HK-2 (cell line): ENCODE data around the gene GRID1.

Experiments used
- DNase-seq: peaks from one replicate; pipeline ENCODE4 v3.0.0-alpha.2; 2018; ENCODE audit not compliant: unreplicated experiment

The GRID1 gene

DNA sequence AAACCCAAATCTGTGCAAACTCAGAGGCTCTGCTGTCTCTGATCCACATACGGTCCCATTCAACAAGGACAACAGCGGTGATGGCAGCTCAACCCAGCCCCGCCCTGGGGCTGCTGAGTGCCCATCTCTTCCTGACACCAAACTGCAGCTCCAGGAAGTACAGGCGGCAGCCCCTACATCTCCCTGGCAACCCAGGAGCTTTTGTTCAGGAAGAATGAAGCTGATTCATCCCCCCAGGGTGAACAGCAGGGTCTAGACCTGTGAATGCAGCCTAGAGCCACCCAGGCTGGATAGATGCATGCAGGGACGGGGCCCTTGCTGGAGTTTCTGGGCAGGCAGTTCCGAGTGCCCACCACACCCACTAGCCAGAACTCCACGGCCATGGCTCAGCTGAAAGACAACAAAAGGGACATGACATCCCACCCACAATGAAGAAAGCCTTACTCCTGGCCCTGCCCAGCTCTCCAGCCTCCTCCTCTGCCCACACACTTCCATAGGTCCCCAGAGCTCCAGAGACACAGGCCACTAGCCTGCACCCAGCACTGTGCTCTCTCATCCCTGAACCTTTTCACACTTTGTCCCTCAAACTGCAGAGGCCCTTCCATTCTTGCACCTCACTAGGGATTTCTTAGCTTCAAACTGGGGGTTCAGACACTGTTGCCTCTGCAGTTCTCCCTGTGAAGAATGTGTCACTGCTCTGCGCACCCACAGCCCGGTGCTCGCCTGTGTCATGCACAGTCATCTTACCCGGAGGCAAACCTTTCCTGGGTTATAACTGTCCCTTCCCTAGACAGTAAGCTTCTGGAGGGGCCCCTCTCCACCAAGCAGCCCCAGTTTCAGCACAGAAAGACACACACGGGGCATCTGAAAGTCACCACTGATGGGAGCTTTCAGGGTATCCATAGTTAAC lies 99.1 kb downstream of the GRID1 start:
- DNase-seq, result no peak

DNA sequence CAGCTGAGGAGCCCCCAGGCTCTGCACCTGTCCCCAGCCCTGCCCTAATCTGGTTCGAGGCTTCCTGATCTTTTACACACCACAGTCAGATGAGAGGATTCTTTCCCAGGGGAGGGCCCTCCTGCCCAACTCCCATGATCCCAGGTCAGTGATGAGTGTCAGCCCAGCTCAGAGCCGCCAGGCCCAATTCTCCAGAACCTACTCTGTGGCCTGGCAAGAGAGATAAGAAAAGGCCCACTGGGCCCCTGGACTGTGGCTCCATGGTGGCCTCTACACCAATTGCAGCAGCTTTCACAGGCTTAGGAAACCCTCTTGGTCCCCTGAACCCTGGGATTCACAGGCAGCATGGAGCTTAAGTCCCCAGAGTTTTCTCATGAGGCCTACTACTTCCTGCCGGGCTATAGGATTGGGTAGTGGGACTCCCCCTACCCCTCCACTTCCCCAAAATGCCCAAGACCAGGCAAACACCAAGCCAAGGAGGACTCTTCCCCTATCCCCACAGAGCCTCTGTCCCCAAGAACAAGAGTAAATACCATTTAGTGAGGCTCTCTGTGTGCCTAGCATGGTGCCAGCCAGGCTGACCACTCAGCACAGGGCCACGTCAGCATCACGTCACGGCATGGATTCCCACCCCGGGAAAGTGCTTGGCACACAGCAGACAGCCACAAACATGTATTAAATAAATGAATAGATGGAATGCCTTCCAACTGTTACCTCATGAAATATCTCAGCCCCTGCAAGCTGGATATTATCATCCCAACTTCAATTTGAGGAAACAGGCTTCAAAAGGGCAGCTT lies 100.0 kb downstream of the GRID1 start:
- no peak for DNase-seq

- no peak for DNase-seq
Observed at GRCh38 chr10:86265895-86266259, 100.7 kb downstream of the GRID1 start.

DNA sequence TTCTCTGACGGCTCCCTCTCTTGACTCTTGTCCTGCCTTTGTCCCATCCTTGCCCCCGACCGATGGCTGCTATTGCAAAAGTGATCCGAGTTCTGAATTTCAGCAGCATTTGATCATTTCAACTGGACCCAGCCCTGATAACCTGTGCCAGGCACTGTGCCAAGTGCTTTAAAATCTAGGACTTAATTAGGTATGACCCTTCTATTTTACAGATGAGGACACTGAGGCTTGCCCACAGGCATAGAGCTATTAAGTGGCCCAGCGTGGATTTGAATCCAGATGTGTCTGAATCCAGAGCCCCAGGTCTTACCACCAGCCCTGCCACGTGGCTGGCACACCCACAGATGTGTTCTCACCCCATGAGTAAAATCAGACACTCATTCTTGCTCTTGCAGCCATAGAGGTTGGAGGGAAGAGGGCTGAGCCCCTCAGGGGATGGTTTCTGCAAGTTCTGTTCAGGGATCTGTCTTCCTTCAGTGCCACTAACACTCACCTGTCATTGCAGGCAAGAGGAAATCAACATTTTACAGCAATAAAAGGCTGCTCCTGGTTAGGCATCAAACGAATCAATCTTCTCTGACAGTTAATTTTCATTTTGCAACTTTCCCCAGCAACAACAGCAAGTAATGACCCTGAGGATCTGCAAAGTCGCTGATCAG lies 101.2 kb downstream of the GRID1 start:
- no peak for DNase-seq

- no peak for DNase-seq
Observed at GRCh38 chr10:86264481-86265231, 101.9 kb downstream of the GRID1 start.

GRCh38 chr10:86263907-86264306 lies 102.7 kb downstream of the GRID1 start:
- DNase-seq, result no peak

DNA sequence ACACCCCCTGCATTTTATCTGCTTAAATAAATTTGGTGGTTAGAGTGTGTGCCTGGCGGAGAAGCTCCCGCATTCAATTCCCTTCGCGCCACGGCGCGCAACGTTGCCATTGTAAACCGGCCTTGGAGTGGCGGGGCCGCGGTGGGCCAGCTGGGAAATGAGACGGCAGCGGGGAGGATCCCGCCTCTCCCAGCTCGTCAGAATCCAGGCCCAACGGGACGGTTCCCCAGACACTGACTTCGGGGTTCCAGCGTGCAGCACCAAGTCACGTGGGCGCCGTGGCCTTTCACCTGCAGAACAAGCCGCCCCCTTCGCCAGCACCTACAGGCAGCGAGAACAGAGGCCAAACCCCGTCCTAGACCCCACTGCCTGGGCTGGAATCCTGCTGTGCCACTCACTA lies 103.4 kb downstream of the GRID1 start:
- DNase-seq, result no peak

GRCh38 chr10:86262688-86263181 lies 103.9 kb downstream of the GRID1 start:
- no peak for DNase-seq

- DNase-seq, result no peak
Observed at GRCh38 chr10:86261941-86262687, 104.5 kb downstream of the GRID1 start.

- DNase-seq, result no peak
Observed at GRCh38 chr10:86261470-86261869, 105.1 kb downstream of the GRID1 start.

DNA sequence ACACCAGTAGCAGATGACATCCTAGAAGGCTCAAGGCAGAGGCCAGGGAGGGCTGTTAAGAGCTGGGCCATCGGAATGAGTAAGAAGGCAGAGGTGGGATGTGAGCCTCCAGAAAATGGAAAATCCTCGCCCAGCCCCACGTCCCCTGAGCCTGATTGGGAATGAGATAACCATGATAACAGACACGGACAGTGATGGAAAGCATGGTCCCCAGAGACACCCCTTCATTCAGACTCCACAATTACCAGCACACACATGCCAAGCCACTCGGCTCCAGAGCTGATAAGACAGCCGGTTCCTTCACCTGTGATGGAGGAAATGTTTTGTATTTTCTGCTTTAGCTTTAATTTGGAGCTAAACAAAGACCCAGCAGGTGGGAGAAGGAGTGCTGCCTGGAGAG lies 106.0 kb downstream of the GRID1 start:
- DNase-seq, result no peak

- DNase-seq, result no peak
Observed at GRCh38 chr10:86259901-86260562, 106.6 kb downstream of the GRID1 start.

GRCh38 chr10:86258941-86259340 lies 107.7 kb downstream of the GRID1 start:
- DNase-seq, result no peak

- DNase-seq, result no peak
Observed at GRCh38 chr10:86258499-86258898, 108.1 kb downstream of the GRID1 start.

DNA sequence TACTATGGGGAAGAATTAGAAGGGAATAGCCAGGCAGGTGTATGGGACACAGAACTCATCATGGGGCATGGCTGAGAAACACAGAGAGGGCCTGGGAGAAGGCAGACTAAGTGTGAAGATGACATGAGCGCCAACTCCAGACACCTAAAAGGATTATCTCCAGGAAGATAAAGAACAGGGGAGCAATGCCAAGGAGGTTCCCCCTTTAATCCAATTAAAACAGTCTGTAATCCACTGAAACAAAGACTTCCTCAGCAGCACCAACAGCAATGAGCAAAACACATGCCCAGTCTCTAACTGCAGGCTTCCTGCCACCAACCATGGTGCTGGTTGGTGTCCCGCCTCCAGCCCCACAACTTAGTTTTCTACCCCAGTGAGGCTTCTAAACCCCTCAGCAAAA lies 108.9 kb downstream of the GRID1 start:
- DNase-seq, result no peak

DNA sequence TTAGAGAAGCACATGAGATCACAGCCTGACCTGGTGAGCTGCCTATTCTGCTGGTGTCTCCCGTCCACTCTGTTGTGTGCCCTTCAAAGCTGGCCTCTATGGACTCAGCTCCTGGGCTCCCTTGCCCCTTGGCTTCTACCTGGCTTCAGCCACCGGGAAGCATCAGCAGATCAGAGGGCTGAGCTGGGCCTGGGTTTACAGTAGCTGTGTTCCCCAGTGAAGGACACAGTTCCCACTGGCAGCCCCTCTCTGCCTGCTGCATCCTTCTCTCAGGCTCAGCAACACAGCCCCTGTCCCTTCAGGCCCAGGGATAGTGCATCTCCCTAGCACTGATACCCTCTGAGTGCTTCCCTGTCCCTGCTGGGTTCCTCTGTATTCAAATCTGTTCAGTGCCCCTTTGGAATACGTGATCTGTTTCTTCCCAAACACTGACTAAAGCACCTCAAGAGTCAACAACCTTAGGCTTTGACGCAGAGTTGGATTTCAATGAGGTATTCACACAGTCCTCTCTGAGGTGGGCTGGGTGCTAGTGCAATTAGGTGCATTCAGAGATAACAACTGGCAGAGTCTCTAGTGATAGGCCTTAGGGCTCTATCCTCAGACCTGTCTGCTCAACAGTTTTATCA lies 109.8 kb downstream of the GRID1 start:
- DNase-seq, result no peak

- DNase-seq, result no peak
Observed at GRCh38 chr10:86255405-86256251, 111.0 kb downstream of the GRID1 start.

- no peak for DNase-seq
Observed at GRCh38 chr10:86254526-86255174, 111.9 kb downstream of the GRID1 start.
